Measurements from ENCODE around the gene PFDN2.

The PFDN2 gene, protein sequence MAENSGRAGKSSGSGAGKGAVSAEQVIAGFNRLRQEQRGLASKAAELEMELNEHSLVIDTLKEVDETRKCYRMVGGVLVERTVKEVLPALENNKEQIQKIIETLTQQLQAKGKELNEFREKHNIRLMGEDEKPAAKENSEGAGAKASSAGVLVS

DNA sequence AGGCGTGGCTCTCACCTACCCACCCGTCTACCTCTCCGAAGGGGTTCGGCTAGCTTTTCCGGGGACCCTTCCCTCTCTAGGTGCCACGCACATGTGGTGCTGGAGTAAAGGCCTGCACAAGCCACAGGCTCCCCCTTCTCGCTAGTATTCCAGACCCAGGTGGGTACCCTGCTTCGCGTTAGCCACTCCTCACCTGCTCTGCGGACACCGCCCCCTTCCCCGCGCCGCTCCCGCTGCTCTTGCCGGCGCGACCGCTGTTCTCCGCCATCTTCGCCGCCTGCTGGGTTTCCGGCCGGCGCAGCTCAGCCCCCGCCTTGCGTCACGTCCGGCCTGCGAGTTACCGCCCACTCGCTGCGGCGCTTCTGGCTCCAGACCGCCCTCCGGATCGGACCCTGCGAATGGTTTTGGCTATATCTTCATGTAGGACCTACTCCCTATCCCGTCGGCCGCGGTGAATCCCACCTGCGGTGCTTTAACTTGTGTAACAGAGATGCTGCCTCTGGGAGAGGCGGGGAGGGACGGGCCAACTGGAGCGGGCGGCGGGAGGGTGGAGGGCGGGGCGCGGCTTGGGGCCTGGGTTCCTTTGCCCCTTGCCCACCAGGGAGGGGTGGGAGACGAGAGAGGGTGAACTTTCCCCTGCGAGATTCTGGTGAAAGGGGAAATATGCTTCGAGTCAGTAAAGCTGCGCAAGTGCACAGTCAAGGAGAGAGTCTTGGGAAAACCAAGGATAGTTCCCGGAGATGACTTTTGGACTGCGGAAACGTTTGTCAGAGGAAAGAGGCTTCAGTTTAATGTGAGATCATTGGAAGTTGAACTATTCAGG is at the start of gene PFDN2, which contains the start of gene NIT1:
Gene PFDN2 (minus strand): TSS at position 279 of the 823 bp plus-strand sequence. CDS start 11 bp downstream, at position 268.
Gene NIT1 (plus strand): TSS at position 347 of the 823 bp plus-strand sequence. CDS start 72 bp downstream, at position 419.
- Histone ChIP-seq H3K27me3 (ENCODE audit: low read depth, low read length) (no peaks in the 10 kb centered on the region), H3K9me3 (ENCODE audit: control insufficient read depth in 1 of 2, low read length in 2 of 2) (no peaks in the 10 kb centered on the region), H3K36me3 (ENCODE audit: control insufficient read depth in 1 of 2, insufficient read depth in 2 of 2, low read length in 2 of 2) (peaks cover 23 to 30% of the 10 kb centered on the region in 2 donors), H3K27ac (ENCODE audit: low read length) (peak within 1 kb of the TSS; percentile 88), H3K4me3 (ENCODE audit: low read depth in 1 of 2, low read length in 2 of 2) (peak within 1 kb of the TSS; percentile 99), H3K4me1 (ENCODE audit: control insufficient read depth in 1 of 2, insufficient read depth in 2 of 2, low read length in 2 of 2) (peaks cover 15 to 47% of the 10 kb centered on the region in 2 donors)

DNA sequence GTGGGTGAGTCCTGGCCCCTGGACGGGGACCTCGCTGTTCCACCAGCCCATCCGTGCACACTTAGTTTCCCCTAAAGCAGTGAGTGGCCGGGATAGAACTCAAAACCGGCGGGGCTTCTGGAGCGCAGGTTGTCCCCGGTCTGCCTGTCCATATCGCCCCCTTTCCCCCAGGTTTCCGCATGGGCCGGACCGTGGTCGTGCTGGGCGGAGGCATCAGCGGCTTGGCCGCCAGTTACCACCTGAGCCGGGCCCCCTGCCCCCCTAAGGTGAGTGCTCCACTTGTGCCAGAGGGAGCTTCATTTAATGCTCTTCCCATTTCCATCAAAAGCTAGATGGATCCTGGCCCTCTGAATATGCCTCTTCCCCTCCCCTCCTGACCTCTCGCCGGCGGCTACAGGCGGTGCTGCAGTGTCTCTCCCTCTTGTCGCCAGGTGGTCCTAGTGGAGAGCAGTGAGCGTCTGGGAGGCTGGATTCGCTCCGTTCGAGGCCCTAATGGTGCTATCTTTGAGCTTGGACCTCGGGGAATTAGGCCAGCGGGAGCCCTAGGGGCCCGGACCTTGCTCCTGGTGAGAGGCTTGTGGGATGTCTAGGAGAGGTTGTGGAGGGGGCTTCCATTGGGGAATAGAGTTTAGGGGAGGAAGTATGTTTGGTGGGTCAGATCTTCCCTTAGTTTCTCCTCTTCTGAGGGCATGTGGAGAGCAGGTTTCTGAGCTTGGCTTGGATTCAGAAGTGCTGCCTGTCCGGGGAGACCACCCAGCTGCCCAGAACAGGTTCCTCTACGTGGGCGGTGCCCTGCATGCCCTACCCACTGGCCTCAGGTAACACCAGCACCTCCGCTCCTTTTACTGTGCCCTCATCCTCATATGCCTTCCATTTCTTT is 49.1 kb upstream of the PFDN2 start:
- H3K27ac ChIP-seq (ENCODE audit: low read length) = peak overlapping the region; percentile 92
- H3K4me1 ChIP-seq (ENCODE audit: control insufficient read depth in 1 of 2, insufficient read depth in 2 of 2, low read length in 2 of 2) = peaks cover 4 to 31% of the 10 kb centered on the region in 2 donors
- no peaks in the 10 kb centered on the region for H3K9me3 ChIP-seq (ENCODE audit: control insufficient read depth in 1 of 2, low read length in 2 of 2)
- H3K4me3 ChIP-seq (ENCODE audit: low read depth in 1 of 2, low read length in 2 of 2) = peak overlapping the region; percentile 86 to 87
- no peaks in the 10 kb centered on the region for H3K27me3 ChIP-seq (ENCODE audit: low read depth, low read length)
- H3K36me3 ChIP-seq (ENCODE audit: control insufficient read depth in 1 of 2, insufficient read depth in 2 of 2, low read length in 2 of 2) = peaks cover 37 to 56% of the 10 kb centered on the region in 2 donors

DNA sequence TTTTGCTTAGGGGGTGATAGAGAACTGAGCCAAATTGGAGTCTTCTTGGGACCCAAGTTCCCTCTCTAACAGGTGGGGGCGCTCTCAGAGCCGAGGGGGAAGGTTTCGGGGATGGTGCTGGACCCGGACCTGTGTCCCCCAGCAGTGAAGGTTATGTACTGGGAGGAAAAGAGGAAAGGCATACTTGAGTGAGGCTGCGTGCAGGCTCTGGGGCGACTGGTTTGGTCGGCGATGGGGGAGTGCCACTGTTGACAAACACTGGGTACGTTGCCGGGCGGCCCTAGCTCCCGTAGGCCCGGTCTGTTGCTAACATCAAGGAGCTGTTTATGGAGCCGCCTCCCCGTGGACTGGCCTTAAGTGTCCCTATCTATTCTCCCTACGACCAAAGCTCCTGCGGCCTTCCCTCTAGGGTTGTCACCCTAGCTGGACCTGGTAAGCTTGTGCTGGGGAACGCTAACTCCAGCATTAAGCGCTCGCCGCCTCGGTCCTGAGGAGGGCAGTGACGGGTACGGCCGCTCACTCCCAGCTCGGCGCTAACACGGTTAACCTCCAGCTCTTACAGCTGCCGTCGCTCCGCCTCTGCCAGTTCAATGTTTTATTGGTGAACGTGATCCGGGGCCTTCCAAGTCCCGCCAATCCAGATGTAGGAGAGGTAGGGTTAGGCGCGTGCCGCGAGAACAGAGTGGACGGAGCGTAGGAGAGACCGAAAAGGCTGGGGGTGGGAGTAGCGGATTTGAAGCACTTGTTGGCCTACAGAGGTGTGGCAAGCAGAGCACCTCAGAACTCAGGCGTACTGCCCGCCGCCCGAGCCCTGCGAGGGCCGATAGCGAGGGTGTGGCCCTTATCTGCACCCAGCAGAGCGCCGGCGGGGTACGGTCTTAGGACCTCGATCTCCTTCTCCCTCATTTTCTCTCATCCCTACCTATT is 48.2 kb upstream of the PFDN2 start, which contains the start of gene PPOX:
Gene PPOX (plus strand): TSS at position 685 of the 927 bp plus-strand sequence. CDS start 422 bp downstream, outside the sequence.
- H3K4me1 ChIP-seq (ENCODE audit: control insufficient read depth in 1 of 2, insufficient read depth in 2 of 2, low read length in 2 of 2) = peaks cover 4 to 40% of the 10 kb centered on the region in 2 donors
- no peaks in the 10 kb centered on the region for H3K27me3 ChIP-seq (ENCODE audit: low read depth, low read length)
- no peaks in the 10 kb centered on the region for H3K9me3 ChIP-seq (ENCODE audit: control insufficient read depth in 1 of 2, low read length in 2 of 2)
- peaks cover 34 to 53% of the 10 kb centered on the region in 2 donors for H3K36me3 ChIP-seq (ENCODE audit: control insufficient read depth in 1 of 2, insufficient read depth in 2 of 2, low read length in 2 of 2)
- peak within 1 kb of the TSS; percentile 86 to 87 for H3K4me3 ChIP-seq (ENCODE audit: low read depth in 1 of 2, low read length in 2 of 2)
- H3K27ac ChIP-seq (ENCODE audit: low read length) = peak within 1 kb of the TSS; percentile 92

DNA sequence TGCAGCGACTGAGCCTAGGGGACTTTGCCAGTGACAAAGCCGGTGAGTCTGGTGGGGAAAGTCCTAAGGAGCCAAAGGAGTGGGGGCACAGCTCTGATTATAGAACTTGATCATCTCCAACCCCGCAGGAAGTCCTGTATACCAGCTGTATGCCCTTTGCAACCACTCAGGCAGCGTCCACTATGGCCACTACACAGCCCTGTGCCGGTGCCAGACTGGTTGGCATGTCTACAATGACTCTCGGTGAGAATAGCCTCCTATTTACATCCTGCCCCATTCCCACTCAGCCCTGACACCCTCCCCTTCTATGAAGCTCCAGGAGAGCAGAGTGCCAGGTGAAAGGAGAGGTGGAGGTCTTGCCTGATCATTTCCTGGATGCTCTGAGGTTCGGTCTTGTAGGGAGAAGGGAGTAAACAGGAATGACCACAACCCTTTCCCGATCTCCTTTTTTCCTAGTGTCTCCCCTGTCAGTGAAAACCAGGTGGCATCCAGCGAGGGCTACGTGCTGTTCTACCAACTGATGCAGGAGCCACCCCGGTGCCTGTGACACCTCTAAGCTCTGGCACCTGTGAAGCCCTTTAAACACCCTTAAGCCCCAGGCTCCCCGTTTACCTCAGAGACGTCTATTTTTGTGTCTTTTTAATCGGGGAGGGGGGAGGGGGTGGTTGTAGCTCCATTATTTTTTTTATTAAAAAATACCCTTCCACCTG is 47.2 kb upstream of the PFDN2 start:
- H3K27me3 ChIP-seq (ENCODE audit: low read depth, low read length) = no peaks in the 10 kb centered on the region
- H3K9me3 ChIP-seq (ENCODE audit: control insufficient read depth in 1 of 2, low read length in 2 of 2) = no peaks in the 10 kb centered on the region
- H3K4me3 ChIP-seq (ENCODE audit: low read depth in 1 of 2, low read length in 2 of 2) = peak overlapping the region; percentile 86 to 87
- H3K36me3 ChIP-seq (ENCODE audit: control insufficient read depth in 1 of 2, insufficient read depth in 2 of 2, low read length in 2 of 2) = peaks cover 28 to 48% of the 10 kb centered on the region in 2 donors
- peak overlapping the region; percentile 92 for H3K27ac ChIP-seq (ENCODE audit: low read length)
- H3K4me1 ChIP-seq (ENCODE audit: control insufficient read depth in 1 of 2, insufficient read depth in 2 of 2, low read length in 2 of 2) = peaks cover 4 to 50% of the 10 kb centered on the region in 2 donors

DNA sequence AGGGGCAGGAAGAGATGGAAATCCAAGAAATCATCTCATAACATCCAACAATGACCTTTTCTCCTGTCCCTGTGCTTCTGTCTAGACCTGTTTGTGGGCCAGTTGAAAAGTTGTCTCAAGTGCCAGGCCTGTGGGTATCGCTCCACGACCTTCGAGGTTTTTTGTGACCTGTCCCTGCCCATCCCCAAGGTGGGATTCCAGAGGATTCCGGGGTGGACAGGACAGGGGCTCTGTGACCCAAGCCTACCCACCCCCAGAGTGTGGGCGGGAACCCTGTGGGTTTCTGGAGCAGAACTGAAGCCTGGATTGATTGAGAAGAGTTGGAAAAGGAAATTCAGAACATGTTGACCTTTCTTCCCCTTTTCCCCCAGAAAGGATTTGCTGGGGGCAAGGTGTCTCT is 46.0 kb upstream of the PFDN2 start:
- Histone ChIP-seq H3K9me3 (ENCODE audit: control insufficient read depth in 1 of 2, low read length in 2 of 2) (no peaks in the 10 kb centered on the region), H3K27me3 (ENCODE audit: low read depth, low read length) (no peaks in the 10 kb centered on the region), H3K27ac (ENCODE audit: low read length) (no peak overlapping the region), H3K36me3 (ENCODE audit: control insufficient read depth in 1 of 2, insufficient read depth in 2 of 2, low read length in 2 of 2) (peaks cover 25 to 36% of the 10 kb centered on the region in 2 donors), H3K4me1 (ENCODE audit: control insufficient read depth in 1 of 2, insufficient read depth in 2 of 2, low read length in 2 of 2) (peaks cover 4 to 57% of the 10 kb centered on the region in 2 donors), H3K4me3 (ENCODE audit: low read depth in 1 of 2, low read length in 2 of 2) (no peak overlapping the region)

DNA sequence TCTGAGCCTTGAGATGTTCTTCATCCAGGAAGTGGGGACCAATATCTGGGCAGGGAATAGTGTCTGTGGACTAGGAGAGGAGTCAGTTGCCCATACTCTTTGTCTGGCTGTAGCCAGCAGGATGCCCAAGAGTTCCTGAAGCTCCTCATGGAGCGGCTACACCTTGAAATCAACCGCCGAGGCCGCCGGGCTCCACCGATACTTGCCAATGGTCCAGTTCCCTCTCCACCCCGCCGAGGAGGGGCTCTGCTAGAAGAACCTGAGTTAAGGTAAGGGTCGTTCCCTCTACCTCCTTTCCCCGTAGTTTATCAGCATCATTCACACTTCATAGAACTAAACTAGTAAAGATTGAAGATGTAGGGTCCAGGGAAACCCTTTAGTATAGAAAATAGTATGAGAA is 45.0 kb upstream of the PFDN2 start:
- Histone ChIP-seq H3K9me3 (ENCODE audit: control insufficient read depth in 1 of 2, low read length in 2 of 2) (no peaks in the 10 kb centered on the region), H3K4me3 (ENCODE audit: low read depth in 1 of 2, low read length in 2 of 2) (no peak overlapping the region), H3K27ac (ENCODE audit: low read length) (no peak overlapping the region), H3K27me3 (ENCODE audit: low read depth, low read length) (no peaks in the 10 kb centered on the region), H3K36me3 (ENCODE audit: control insufficient read depth in 1 of 2, insufficient read depth in 2 of 2, low read length in 2 of 2) (peaks cover 25 to 44% of the 10 kb centered on the region in 2 donors), H3K4me1 (ENCODE audit: control insufficient read depth in 1 of 2, insufficient read depth in 2 of 2, low read length in 2 of 2) (peaks cover 4 to 54% of the 10 kb centered on the region in 2 donors)

DNA sequence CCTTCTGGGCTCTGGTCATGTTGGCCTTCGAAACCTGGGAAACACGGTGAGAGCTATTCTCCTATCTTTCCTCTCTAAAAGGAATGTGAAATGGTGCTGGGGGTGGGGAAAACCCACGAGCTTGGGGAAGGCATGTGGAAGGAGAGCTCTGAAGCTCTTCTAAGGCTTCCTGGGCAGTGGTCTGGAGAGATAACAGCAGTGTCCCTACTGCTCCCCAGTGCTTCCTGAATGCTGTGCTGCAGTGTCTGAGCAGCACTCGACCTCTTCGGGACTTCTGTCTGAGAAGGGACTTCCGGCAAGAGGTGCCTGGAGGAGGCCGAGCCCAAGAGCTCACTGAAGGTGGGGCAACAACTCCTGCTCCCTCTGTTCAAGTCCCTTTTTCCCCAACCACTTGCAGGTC is 44.2 kb upstream of the PFDN2 start:
- Histone ChIP-seq H3K36me3 (ENCODE audit: control insufficient read depth in 1 of 2, insufficient read depth in 2 of 2, low read length in 2 of 2) (peaks cover 31 to 48% of the 10 kb centered on the region in 2 donors), H3K9me3 (ENCODE audit: control insufficient read depth in 1 of 2, low read length in 2 of 2) (no peaks in the 10 kb centered on the region), H3K4me3 (ENCODE audit: low read depth in 1 of 2, low read length in 2 of 2) (no peak overlapping the region), H3K27me3 (ENCODE audit: low read depth, low read length) (no peaks in the 10 kb centered on the region), H3K27ac (ENCODE audit: low read length) (no peak overlapping the region), H3K4me1 (ENCODE audit: control insufficient read depth in 1 of 2, insufficient read depth in 2 of 2, low read length in 2 of 2) (peaks cover 4 to 46% of the 10 kb centered on the region in 2 donors)

DNA sequence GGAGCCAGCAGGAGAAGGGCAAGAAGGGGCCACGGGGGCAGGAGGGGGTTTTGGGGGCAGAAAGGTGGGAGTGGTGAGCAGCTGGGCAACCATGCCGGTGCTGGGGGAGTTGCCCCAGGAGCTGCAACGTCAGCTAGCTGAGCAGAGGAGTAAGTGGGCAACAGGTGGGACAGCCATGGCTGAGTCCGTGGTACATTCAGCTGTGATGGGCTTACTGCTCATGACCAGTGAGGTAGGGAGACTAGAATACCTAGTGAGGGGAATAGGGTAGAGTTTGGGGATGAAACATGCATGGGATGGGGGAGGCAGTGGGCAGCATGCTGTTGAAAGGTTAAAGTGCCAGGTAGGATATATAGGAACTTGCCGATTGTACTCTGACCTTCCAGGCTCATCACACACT is 43.8 kb upstream of the PFDN2 start:
- Histone ChIP-seq H3K36me3 (ENCODE audit: control insufficient read depth in 1 of 2, insufficient read depth in 2 of 2, low read length in 2 of 2) (peaks cover 34 to 51% of the 10 kb centered on the region in 2 donors), H3K4me1 (ENCODE audit: control insufficient read depth in 1 of 2, insufficient read depth in 2 of 2, low read length in 2 of 2) (peaks cover 4 to 42% of the 10 kb centered on the region in 2 donors), H3K9me3 (ENCODE audit: control insufficient read depth in 1 of 2, low read length in 2 of 2) (no peaks in the 10 kb centered on the region), H3K27me3 (ENCODE audit: low read depth, low read length) (no peaks in the 10 kb centered on the region), H3K27ac (ENCODE audit: low read length) (no peak overlapping the region), H3K4me3 (ENCODE audit: low read depth in 1 of 2, low read length in 2 of 2) (no peak overlapping the region)

DNA sequence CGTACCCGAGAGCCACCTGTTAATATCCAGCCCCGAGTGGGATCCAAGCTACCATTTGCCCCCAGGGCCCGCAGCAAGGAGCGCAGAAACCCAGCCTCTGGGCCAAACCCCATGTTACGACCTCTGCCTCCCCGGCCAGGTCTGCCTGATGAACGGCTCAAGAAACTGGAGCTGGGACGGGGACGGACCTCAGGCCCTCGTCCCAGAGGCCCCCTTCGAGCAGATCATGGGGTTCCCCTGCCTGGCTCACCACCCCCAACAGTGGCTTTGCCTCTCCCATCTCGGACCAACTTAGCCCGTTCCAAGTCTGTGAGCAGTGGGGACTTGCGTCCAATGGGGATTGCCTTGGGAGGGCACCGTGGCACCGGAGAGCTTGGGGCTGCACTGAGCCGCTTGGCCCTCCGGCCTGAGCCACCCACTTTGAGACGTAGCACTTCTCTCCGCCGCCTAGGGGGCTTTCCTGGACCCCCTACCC is 42.9 kb upstream of the PFDN2 start:
- Histone ChIP-seq H3K9me3 (ENCODE audit: control insufficient read depth in 1 of 2, low read length in 2 of 2) (no peaks in the 10 kb centered on the region), H3K27ac (ENCODE audit: low read length) (no peak overlapping the region), H3K36me3 (ENCODE audit: control insufficient read depth in 1 of 2, insufficient read depth in 2 of 2, low read length in 2 of 2) (peaks cover 34 to 51% of the 10 kb centered on the region in 2 donors), H3K4me3 (ENCODE audit: low read depth in 1 of 2, low read length in 2 of 2) (peak overlapping the region in 1 of 2 donors; percentile 90), H3K27me3 (ENCODE audit: low read depth, low read length) (no peaks in the 10 kb centered on the region), H3K4me1 (ENCODE audit: control insufficient read depth in 1 of 2, insufficient read depth in 2 of 2, low read length in 2 of 2) (peaks cover 4 to 41% of the 10 kb centered on the region in 2 donors)

DNA sequence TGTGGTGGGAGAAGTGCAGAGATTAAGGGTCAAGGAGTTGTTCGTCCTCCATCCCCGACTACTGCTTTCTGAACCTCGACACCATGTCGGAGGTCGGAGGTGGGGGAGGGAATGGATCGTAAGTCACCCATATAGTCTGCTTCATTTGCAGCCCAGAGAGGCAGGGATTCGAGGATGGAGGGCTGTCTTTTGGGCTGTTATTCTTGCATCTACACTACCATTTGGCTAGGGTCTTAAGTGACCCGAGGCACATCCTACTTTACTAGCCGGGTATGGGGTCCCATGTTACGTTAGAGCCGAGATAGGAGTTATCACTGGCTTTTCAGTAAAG is 42.0 kb upstream of the PFDN2 start:
- Histone ChIP-seq H3K4me3 (ENCODE audit: low read depth in 1 of 2, low read length in 2 of 2) (peak overlapping the region; percentile 90 to 91), H3K9me3 (ENCODE audit: control insufficient read depth in 1 of 2, low read length in 2 of 2) (no peaks in the 10 kb centered on the region), H3K4me1 (ENCODE audit: control insufficient read depth in 1 of 2, insufficient read depth in 2 of 2, low read length in 2 of 2) (peaks cover under 1 to 38% of the 10 kb centered on the region in 2 donors), H3K27ac (ENCODE audit: low read length) (peak overlapping the region; percentile 78), H3K27me3 (ENCODE audit: low read depth, low read length) (no peaks in the 10 kb centered on the region), H3K36me3 (ENCODE audit: control insufficient read depth in 1 of 2, insufficient read depth in 2 of 2, low read length in 2 of 2) (peaks cover 34 to 48% of the 10 kb centered on the region in 2 donors)

All from muscle layer of duodenum (tissue), 2 donors.